Fibroblast of skin of right biceps (primary cell): Measurements from ENCODE around the gene CCNYL1.
"Not testable (repeated sequence)": the region's sequence is repeated elsewhere in the genome, so short reads cannot be mapped to it uniquely, and the experiment has no call there.

Source experiments
- DNase-seq: peaks from one replicate; pipeline ENCODE4 v3.0.0-alpha.2; 2013

Gene CCNYL1

GRCh38 chr2:207735513-207735859 is 24.0 kb downstream of the CCNYL1 start:
- not testable (repeated sequence) for DNase-seq

GRCh38 chr2:207743514-207743913 is 32.1 kb downstream of the CCNYL1 start:
- DNase-seq = no peak

GRCh38 chr2:207744050-207744449 is 32.6 kb downstream of the CCNYL1 start:
- no peak for DNase-seq

- DNase-seq = no peak
These were observed 33.0 kb downstream of the CCNYL1 start for GRCh38 chr2:207744451-207744850.

- DNase-seq = peak; percentile 61
These were observed 34.7 kb downstream of the CCNYL1 start for GRCh38 chr2:207746131-207746530.

- DNase-seq = no peak
These were observed 36.5 kb downstream of the CCNYL1 start for GRCh38 chr2:207747653-207748560.

GRCh38 chr2:207748993-207749392 is 37.6 kb downstream of the CCNYL1 start:
- DNase-seq = no peak

GRCh38 chr2:207749873-207750272 is 38.4 kb downstream of the CCNYL1 start:
- no peak for DNase-seq

GRCh38 chr2:207750345-207750744 is 38.9 kb downstream of the CCNYL1 start:
- DNase-seq = no peak

- DNase-seq = no peak
These were observed 39.4 kb downstream of the CCNYL1 start for GRCh38 chr2:207750876-207751275.

GRCh38 chr2:207753688-207754087 is 42.2 kb downstream of the CCNYL1 start:
- DNase-seq = not testable (repeated sequence)

GRCh38 chr2:207754498-207755383 is 43.3 kb downstream of the CCNYL1 start:
- DNase-seq = no peak

GRCh38 chr2:207758025-207758424 is 46.6 kb downstream of the CCNYL1 start:
- DNase-seq = no peak

GRCh38 chr2:207759890-207760289 is 48.5 kb downstream of the CCNYL1 start:
- DNase-seq = no peak

- DNase-seq = no peak
These were observed 49.0 kb downstream of the CCNYL1 start for GRCh38 chr2:207760453-207760852.

GRCh38 chr2:207761426-207761825 is 50.0 kb downstream of the CCNYL1 start:
- not testable (repeated sequence) for DNase-seq

GRCh38 chr2:207762146-207762545 is 50.7 kb downstream of the CCNYL1 start:
- peak; percentile 16 for DNase-seq

- DNase-seq = no peak
These were observed 52.0 kb downstream of the CCNYL1 start for GRCh38 chr2:207763303-207763917.

- DNase-seq = no peak
These were observed 52.7 kb downstream of the CCNYL1 start for GRCh38 chr2:207764096-207764630.

- DNase-seq = no peak
These were observed 54.1 kb downstream of the CCNYL1 start for GRCh38 chr2:207765547-207765946.

GRCh38 chr2:207766041-207766551 is 54.7 kb downstream of the CCNYL1 start:
- no peak for DNase-seq

- no peak for DNase-seq
These were observed 55.4 kb downstream of the CCNYL1 start for GRCh38 chr2:207766697-207767460.
